Measurements from ENCODE around the gene H2AZ1.
"Not testable (repeated sequence)": the region's sequence is repeated elsewhere in the genome, so short reads cannot be mapped to it uniquely, and the experiment has no call there.

The H2AZ1 gene

GRCh38 chr4:99949999-99950912, at the start of gene H2AZ1:
Gene H2AZ1, minus strand, starts transcription at chr4:99950275. Its CDS starts 105 bp downstream, at chr4:99950170.
- peak; percentile 95 for DNase-seq (ENCODE audit: low spot score)

- peak; percentile 29 for DNase-seq (ENCODE audit: low spot score)
These were observed 48.2 kb upstream of the H2AZ1 start for GRCh38 chr4:99998062-99998867.

- no peak for DNase-seq (ENCODE audit: low spot score)
These were observed 41.7 kb upstream of the H2AZ1 start for GRCh38 chr4:99991741-99992140.

- DNase-seq (ENCODE audit: low spot score), result no peak
These were observed 37.6 kb upstream of the H2AZ1 start for GRCh38 chr4:99987681-99988080.

GRCh38 chr4:99986792-99987191, 36.7 kb upstream of the H2AZ1 start:
- no peak for DNase-seq (ENCODE audit: low spot score)

- no peak for DNase-seq (ENCODE audit: low spot score)
These were observed 33.3 kb upstream of the H2AZ1 start for GRCh38 chr4:99983289-99983943.

- no peak for DNase-seq (ENCODE audit: low spot score)
These were observed 29.8 kb upstream of the H2AZ1 start for GRCh38 chr4:99979872-99980271.

GRCh38 chr4:99971453-99972111, 21.5 kb upstream of the H2AZ1 start:
- no peak for DNase-seq (ENCODE audit: low spot score)

- DNase-seq (ENCODE audit: low spot score), result no peak
These were observed 18.3 kb upstream of the H2AZ1 start for GRCh38 chr4:99968330-99968729.

GRCh38 chr4:99966692-99967091, 16.6 kb upstream of the H2AZ1 start:
- DNase-seq (ENCODE audit: low spot score), result no peak

- no peak for DNase-seq (ENCODE audit: low spot score)
These were observed 15.7 kb upstream of the H2AZ1 start for GRCh38 chr4:99965674-99966350.

GRCh38 chr4:99965173-99965572, 15.1 kb upstream of the H2AZ1 start:
- no peak for DNase-seq (ENCODE audit: low spot score)

GRCh38 chr4:99961711-99962110, 11.6 kb upstream of the H2AZ1 start:
- DNase-seq (ENCODE audit: low spot score), result no peak

GRCh38 chr4:99960648-99961047, 10.6 kb upstream of the H2AZ1 start:
- DNase-seq (ENCODE audit: low spot score), result no peak

- DNase-seq (ENCODE audit: low spot score), result not testable (repeated sequence)
These were observed 8.1 kb upstream of the H2AZ1 start for GRCh38 chr4:99958207-99958606.

- no peak for DNase-seq (ENCODE audit: low spot score)
These were observed 809 bp upstream of the H2AZ1 start for GRCh38 chr4:99950913-99951254.

- peak; percentile 81 for DNase-seq (ENCODE audit: low spot score)
These were observed 759 bp downstream of the H2AZ1 start for GRCh38 chr4:99949034-99949998.

- DNase-seq (ENCODE audit: low spot score), result no peak
These were observed 2.5 kb downstream of the H2AZ1 start for GRCh38 chr4:99947608-99948007.

- no peak for DNase-seq (ENCODE audit: low spot score)
These were observed 2.9 kb downstream of the H2AZ1 start for GRCh38 chr4:99947190-99947578.
